NCI-H2196 treated with DMSO at 0.1 percent for 48 hours (cell line): ENCODE measurements around the gene OPN3.

Experiments used
- DNase-seq: peaks from one replicate; lab custom pipeline; 2025; ENCODE audit not compliant: unreplicated experiment; lab: John Stamatoyannopoulos, UW

The OPN3 gene

GRCh38 chr1:241622669-241623068 lies 17.5 kb downstream of the OPN3 start:
- DNase-seq = no peak

GRCh38 chr1:241617426-241617825 lies 22.7 kb downstream of the OPN3 start:
- DNase-seq = no peak

GRCh38 chr1:241615043-241615974 lies 24.9 kb downstream of the OPN3 start:
- no peak for DNase-seq

GRCh38 chr1:241614572-241614971 lies 25.6 kb downstream of the OPN3 start:
- no peak for DNase-seq

- no peak for DNase-seq
Measured at GRCh38 chr1:241614144-241614543, 26.0 kb downstream of the OPN3 start.

- DNase-seq = no peak
Measured at GRCh38 chr1:241612533-241613477, 27.4 kb downstream of the OPN3 start.

GRCh38 chr1:241611736-241612135 lies 28.4 kb downstream of the OPN3 start:
- DNase-seq = no peak

GRCh38 chr1:241611063-241611462 lies 29.1 kb downstream of the OPN3 start:
- no peak for DNase-seq

- DNase-seq = peak; percentile 29
Measured at GRCh38 chr1:241610056-241610815, 29.9 kb downstream of the OPN3 start.

- no peak for DNase-seq
Measured at GRCh38 chr1:241608379-241609033, 31.7 kb downstream of the OPN3 start.

- DNase-seq = no peak
Measured at GRCh38 chr1:241607497-241607896, 32.7 kb downstream of the OPN3 start.

- no peak for DNase-seq
Measured at GRCh38 chr1:241606544-241606943, 33.6 kb downstream of the OPN3 start.

GRCh38 chr1:241605146-241605805 lies 34.9 kb downstream of the OPN3 start:
- DNase-seq = no peak

- DNase-seq = no peak
Measured at GRCh38 chr1:241603731-241604245, 36.4 kb downstream of the OPN3 start.

- DNase-seq = no peak
Measured at GRCh38 chr1:241600496-241600901, 39.7 kb downstream of the OPN3 start.

GRCh38 chr1:241598249-241598648 lies 41.9 kb downstream of the OPN3 start:
- no peak for DNase-seq

- DNase-seq = no peak
Measured at GRCh38 chr1:241596633-241597032, 43.5 kb downstream of the OPN3 start.

GRCh38 chr1:241593186-241593585 lies 47.0 kb downstream of the OPN3 start:
- no peak for DNase-seq

- no peak for DNase-seq
Measured at GRCh38 chr1:241592273-241592958, 47.8 kb downstream of the OPN3 start.
